Head of caudate nucleus (tissue), 42 donors: ENCODE results near the gene ZNF451.

Experiments
- DNase-seq, 42 donors: peaks; one replicate each; pipeline versions ENCODE4 v3.0.0 to v3.0.0-alpha.2; 2020 to 2021; ENCODE audit warnings: mixed read lengths in 7 of 42
- intact Hi-C: fragments of 100-400 bp; cut with DNase I; formaldehyde crosslinking; loops from one replicate; pipeline ENCODE4 v1.15.0; 2022

The ZNF451 gene

GRCh38 chr6:57190140-57190539 lies 100.2 kb downstream of the ZNF451 start:
- DNase-seq: no peak

GRCh38 chr6:57193177-57193576 lies 103.2 kb downstream of the ZNF451 start:
- DNase-seq: no peak
- intact Hi-C loops: no loop called here

More at GRCh38 chr6:57190140-57190539, 100.2 kb downstream of the ZNF451 start:
- intact Hi-C loops: no loop called here

- intact Hi-C loops: no loop called here
- DNase-seq: no peak
Observed at GRCh38 chr6:57195457-57195856, 105.5 kb downstream of the ZNF451 start.

GRCh38 chr6:57198926-57199636 lies 109.1 kb downstream of the ZNF451 start:
- intact Hi-C loops: no loop called here
- DNase-seq: no peak

- intact Hi-C loops: no loop called here
- DNase-seq: no peak
Observed at GRCh38 chr6:57201718-57202117, 111.7 kb downstream of the ZNF451 start.

GRCh38 chr6:57205550-57206328 lies 115.8 kb downstream of the ZNF451 start:
- intact Hi-C loops: no loop called here
- DNase-seq: no peak

GRCh38 chr6:57207141-57207540 lies 117.2 kb downstream of the ZNF451 start:
- DNase-seq: no peak
- intact Hi-C loops: no loop called here

GRCh38 chr6:57207872-57208271 lies 117.9 kb downstream of the ZNF451 start:
- DNase-seq: no peak
- intact Hi-C loops: no loop called here

- intact Hi-C loops: no loop called here
- no peak for DNase-seq
Observed at GRCh38 chr6:57209030-57209429, 119.0 kb downstream of the ZNF451 start.

- intact Hi-C loops: no loop called here
Observed at GRCh38 chr6:57210060-57210459, 120.1 kb downstream of the ZNF451 start.

GRCh38 chr6:57215260-57215659 lies 125.3 kb downstream of the ZNF451 start:
- no peak for DNase-seq
- intact Hi-C loops: no loop called here

More at GRCh38 chr6:57210060-57210459, 120.1 kb downstream of the ZNF451 start:
- no peak for DNase-seq

- peak in 20 of 42 donors; percentile 10 to 59 (median 28) for DNase-seq
- intact Hi-C loops: no loop called here
Observed at GRCh38 chr6:57216235-57217101, 126.5 kb downstream of the ZNF451 start.

- intact Hi-C loops: no loop called here
Observed at GRCh38 chr6:57217270-57217669, 127.3 kb downstream of the ZNF451 start.

More at GRCh38 chr6:57217270-57217669, 127.3 kb downstream of the ZNF451 start:
- no peak for DNase-seq
